GM23338 (cell line): Measurements from ENCODE around the gene ARHGEF11. TPM values are rescaled to one million over a fixed set of nuclear protein-coding genes. Genes with fewer than 3 reads are reported as not detected.

Experiments
- ATAC-seq: fragments of 200-7000 bp; cut with Tn5 transposase; 3 replicates; pipeline ENCODE4 v1.9.1; 2020
- DNase-seq: peaks from one replicate; pipeline ENCODE4 v3.0.0-alpha.2; 2015; ENCODE audit warnings: low spot score
- H2AFZ ChIP-seq: fragments of 200-600 bp; sonication (generic); 2 replicates; pipeline ENCODE4 v1.8.0; 2016; ENCODE audit warnings: antibody characterized with exemption, mild to moderate bottlenecking, moderate library complexity
- H3F3A ChIP-seq: fragments of 200-600 bp; sonication (generic); replicated peaks from 2 replicates; pipeline ENCODE4 v1.8.0; 2017; ENCODE audit warnings: antibody characterized with exemption, mixed run types, low read depth
- H3K27ac ChIP-seq: fragments of 200-600 bp; sonication (generic); 2 replicates; pipeline ENCODE4 v1.6.1; 2016; ENCODE audit warnings: low read depth
- H3K27me3 ChIP-seq: fragments of 200-600 bp; sonication (generic); 2 replicates; pipeline ENCODE4 v1.8.0; 2016; ENCODE audit warnings: mild to moderate bottlenecking, mixed run types, moderate library complexity; ENCODE audit not compliant: insufficient read depth
- H3K36me3 ChIP-seq: fragments of 200-600 bp; sonication (generic); 2 replicates; pipeline ENCODE4 v1.8.0; 2016; ENCODE audit warnings: mild to moderate bottlenecking; ENCODE audit not compliant: insufficient read depth
- H3K4me1 ChIP-seq: fragments of 200-600 bp; sonication (generic); 2 replicates; pipeline ENCODE4 v1.8.0; 2016; ENCODE audit warnings: mild to moderate bottlenecking, moderate library complexity; ENCODE audit not compliant: insufficient read depth
- H3K4me2 ChIP-seq: fragments of 200-600 bp; sonication (generic); 2 replicates; pipeline ENCODE4 v1.7.1; 2017; ENCODE audit warnings: mixed run types
- H3K4me3 ChIP-seq: fragments of 200-600 bp; sonication (generic); 2 replicates; pipeline ENCODE4 v1.6.1; 2016; ENCODE audit warnings: mixed run types
- H3K79me2 ChIP-seq: fragments of 200-600 bp; sonication (generic); replicated peaks from 2 replicates; pipeline ENCODE4 v1.8.0; 2017; ENCODE audit warnings: mild to moderate bottlenecking; ENCODE audit not compliant: insufficient read depth
- H3K9me2 ChIP-seq: fragments of 200-600 bp; sonication (generic); 2 replicates; pipeline ENCODE4 v1.8.0; 2017; ENCODE audit not compliant: insufficient read depth
- H4K20me1 ChIP-seq: fragments of 200-600 bp; sonication (generic); replicated peaks from 2 replicates; pipeline ENCODE4 v1.8.0; 2017; ENCODE audit warnings: mild to moderate bottlenecking; ENCODE audit not compliant: insufficient read depth
- H3K27ac Mint-ChIP-seq: 2 replicates; pipeline ENCODE4 v1.8.0; 2020; ENCODE audit warnings: inconsistent platforms, mild to moderate bottlenecking, moderate library complexity, mixed read lengths
- H3K27me3 Mint-ChIP-seq: 3 replicates; pipeline ENCODE4 v1.8.0; 2022; ENCODE audit warnings: low read depth, mild to moderate bottlenecking, moderate library complexity, mixed read lengths, inconsistent platforms; ENCODE audit not compliant: insufficient read depth, poor library complexity
- H3K36me3 Mint-ChIP-seq: 3 replicates; pipeline ENCODE4 v1.8.0; 2021; ENCODE audit warnings: low read depth, mild to moderate bottlenecking, inconsistent platforms, moderate library complexity, mixed read lengths
- H3K4me1 Mint-ChIP-seq: 3 replicates; pipeline ENCODE4 v1.8.0; 2020; ENCODE audit warnings: mild to moderate bottlenecking, inconsistent platforms, mixed read lengths
- H3K4me3 Mint-ChIP-seq: 3 replicates; pipeline ENCODE4 v1.8.0; 2021; ENCODE audit warnings: moderate library complexity, mild to moderate bottlenecking, inconsistent platforms, mixed read lengths
- H3K9me3 Mint-ChIP-seq: 3 replicates; pipeline ENCODE4 v1.8.0; 2020; ENCODE audit warnings: moderate library complexity, mild to moderate bottlenecking, inconsistent platforms, mixed read lengths
- CTCF ChIP-seq, 2 experiments: fragments of 200-600 bp in 1 of 2; sonication (generic) in 1 of 2; conservative IDR thresholded peaks; 2 replicates each; pipeline versions ENCODE4 v1.5.1 to v1.6.1; 2016 to 2017; ENCODE audit warnings: antibody characterized with exemption in 2 of 2, low read depth in 2 of 2, mild to moderate bottlenecking in 2 of 2, moderate library complexity in 1 of 2
- EZH2 ChIP-seq: fragments of 200-600 bp; sonication (generic); IDR thresholded peaks from one replicate; pipeline ENCODE4 v1.8.0; 2017; ENCODE audit warnings: antibody characterized with exemption, mild to moderate bottlenecking, low read depth; ENCODE audit not compliant: unreplicated experiment
- EZH2phosphoT487 ChIP-seq: fragments of 200-600 bp; sonication (generic); IDR thresholded peaks from one replicate; pipeline ENCODE4 v1.8.1; 2018; ENCODE audit warnings: antibody characterized with exemption; ENCODE audit not compliant: unreplicated experiment
- JUNB ChIP-seq: IDR thresholded peaks from one replicate; pipeline ENCODE4 v1.6.1; 2016; ENCODE audit warnings: antibody characterized with exemption; ENCODE audit not compliant: unreplicated experiment
- NANOG ChIP-seq: IDR thresholded peaks from 2 replicates; pipeline ENCODE4 v1.6.1; 2016; ENCODE audit warnings: antibody characterized with exemption, borderline replicate concordance
- POLR2AphosphoS5 ChIP-seq: IDR thresholded peaks from 2 replicates; pipeline ENCODE4 v1.6.1; 2016; ENCODE audit warnings: antibody characterized with exemption, low read depth
- REST ChIP-seq: IDR thresholded peaks from one replicate; pipeline ENCODE4 v1.6.1; 2018; ENCODE audit warnings: antibody characterized with exemption; ENCODE audit not compliant: unreplicated experiment
- STAT1 ChIP-seq: IDR thresholded peaks from one replicate; pipeline ENCODE4 v1.6.1; 2016; ENCODE audit warnings: antibody characterized with exemption; ENCODE audit not compliant: unreplicated experiment
- ZNF331 ChIP-seq: fragments of 250-450 bp; sonication (Bioruptor Pico); IDR thresholded peaks from 2 replicates; pipeline ENCODE4 v1.5.0; 2020; ENCODE audit warnings: low read depth, mild to moderate bottlenecking, moderate library complexity
- polyA plus RNA-seq: library from polyadenylated mRNA; unstranded; fragments of >200 nt; fragmentation: Nextera tagmentation; extraction: Ambion mirVana; gene quantifications from 2 replicates; pipeline ENCODE4 v1.2.1, GENCODE V29; 2016
- total RNA-seq: library from RNA; depleted of rRNA; stranded (reverse); fragments of >200 nt; shearing (Covaris generic); gene quantifications from 2 replicates; pipeline ENCODE4 v1.2.3, GENCODE V29; 2014
- TF ChIP-seq, protein P1 (sequence below): IDR thresholded peaks from 2 replicates; pipeline ENCODE4 v1.6.1; 2016; ENCODE audit warnings: antibody characterized with exemption

Gene ARHGEF11
- total and polyA plus RNA-seq, 2 experiments from 2014 or later = 12.3 to 33.7 TPM

GRCh38 chr1:156956333-156956732 lies 89.2 kb downstream of the ARHGEF11 start:
- Histone ChIP-seq H3K79me2 (no peaks in the 10 kb centered on the region), H3K4me2 (no peak overlapping the region), H3K4me3 (no peak overlapping the region), H3F3A (no peaks in the 10 kb centered on the region), H2AFZ (no peak overlapping the region), H3K27me3 (no peaks in the 10 kb centered on the region), H3K27ac (no peak overlapping the region), H3K4me1 (no peaks in the 10 kb centered on the region), H3K9me2 (no peaks in the 10 kb centered on the region), H3K36me3 (peaks cover 4% of the 10 kb centered on the region), H4K20me1 (no peaks in the 10 kb centered on the region; the same call in 1 of the 2 replicates)
- Mint-ChIP-seq H3K36me3 (peaks cover 58% of the 10 kb centered on the region), H3K27me3 (peaks cover 7% of the 10 kb centered on the region), H3K4me3 (no peak overlapping the region), H3K27ac (no peak overlapping the region), H3K4me1 (no peaks in the 10 kb centered on the region), H3K9me3 (no peaks in the 10 kb centered on the region)
- ATAC-seq (no peak), DNase-seq (no peak)
- no peak for TF ChIP-seq EZH2
- TF ChIP-seq REST = no peak
- TF ChIP-seq JUNB = no peak
- TF ChIP-seq, protein P1, sequence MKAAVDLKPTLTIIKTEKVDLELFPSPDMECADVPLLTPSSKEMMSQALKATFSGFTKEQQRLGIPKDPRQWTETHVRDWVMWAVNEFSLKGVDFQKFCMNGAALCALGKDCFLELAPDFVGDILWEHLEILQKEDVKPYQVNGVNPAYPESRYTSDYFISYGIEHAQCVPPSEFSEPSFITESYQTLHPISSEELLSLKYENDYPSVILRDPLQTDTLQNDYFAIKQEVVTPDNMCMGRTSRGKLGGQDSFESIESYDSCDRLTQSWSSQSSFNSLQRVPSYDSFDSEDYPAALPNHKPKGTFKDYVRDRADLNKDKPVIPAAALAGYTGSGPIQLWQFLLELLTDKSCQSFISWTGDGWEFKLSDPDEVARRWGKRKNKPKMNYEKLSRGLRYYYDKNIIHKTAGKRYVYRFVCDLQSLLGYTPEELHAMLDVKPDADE = no peak
- TF ChIP-seq EZH2phosphoT487 = no peak
- TF ChIP-seq NANOG = no peak

GRCh38 chr1:156953571-156953970 lies 92.0 kb downstream of the ARHGEF11 start:
- no peak overlapping the region for H3K4me3 Mint-ChIP-seq
- no peak for DNase-seq
- Histone ChIP-seq H3K4me1 (no peaks in the 10 kb centered on the region), H2AFZ (no peak overlapping the region), H3F3A (no peaks in the 10 kb centered on the region), H4K20me1 (no peaks in the 10 kb centered on the region; the same call in 1 of the 2 replicates), H3K9me2 (no peaks in the 10 kb centered on the region), H3K27ac (no peak overlapping the region), H3K36me3 (peaks cover 9% of the 10 kb centered on the region), H3K79me2 (no peaks in the 10 kb centered on the region), H3K4me3 (no peak overlapping the region), H3K4me2 (no peak overlapping the region), H3K27me3 (no peaks in the 10 kb centered on the region)
- peaks cover 8% of the 10 kb centered on the region for H3K4me1 Mint-ChIP-seq
- no peaks in the 10 kb centered on the region for H3K9me3 Mint-ChIP-seq
- peaks cover 56% of the 10 kb centered on the region for H3K36me3 Mint-ChIP-seq
- H3K27ac Mint-ChIP-seq = no peak overlapping the region
- ATAC-seq = no peak
- H3K27me3 Mint-ChIP-seq = peaks cover 5% of the 10 kb centered on the region
- TF ChIP-seq NANOG (no peak), ZNF331 (CRISPR knock-in tag) (no peak), STAT1 (no peak), POLR2AphosphoS5 (no peak), EZH2 (no peak), REST (no peak), CTCF (conservative IDR thresholded peaks at IDR 0.05; ENCODE audit: low read depth in 2 of 2) (no peak), EZH2phosphoT487 (no peak), JUNB (no peak)
- TF ChIP-seq, protein P1 = no peak
